Measurements from ENCODE around the gene RPUSD4. TPM values are rescaled to one million over a fixed set of nuclear protein-coding genes. Genes with fewer than 3 reads are reported as not detected.

Gene RPUSD4
- total RNA-seq, 1 donor = 36.2 TPM

GRCh38 chr11:126185259-126186024 is 26.0 kb downstream of the RPUSD4 start:
- Histone ChIP-seq H3K36me3 (ENCODE audit: insufficient read depth, low read length) (no peaks in the 10 kb centered on the region), H3K4me1 (ENCODE audit: insufficient read depth, low read length) (no peaks in the 10 kb centered on the region), H3K27me3 (ENCODE audit: insufficient read depth, low read length) (no peaks in the 10 kb centered on the region), H3K79me2 (ENCODE audit: insufficient read depth, low read length) (no peaks in the 10 kb centered on the region), H3K4me2 (ENCODE audit: insufficient read depth, low read length) (no peak overlapping the region), H3K9me3 (ENCODE audit: low read depth, low read length) (no peaks in the 10 kb centered on the region), H3K4me3 (ENCODE audit: insufficient read depth, low read length) (no peak overlapping the region), H3K27ac (ENCODE audit: low read depth, low read length) (no peak overlapping the region), H4K20me1 (ENCODE audit: insufficient read depth, low read length) (no peaks in the 10 kb centered on the region), H2AFZ (ENCODE audit: low read length) (no peak overlapping the region)
- TF ChIP-seq, protein P1, sequence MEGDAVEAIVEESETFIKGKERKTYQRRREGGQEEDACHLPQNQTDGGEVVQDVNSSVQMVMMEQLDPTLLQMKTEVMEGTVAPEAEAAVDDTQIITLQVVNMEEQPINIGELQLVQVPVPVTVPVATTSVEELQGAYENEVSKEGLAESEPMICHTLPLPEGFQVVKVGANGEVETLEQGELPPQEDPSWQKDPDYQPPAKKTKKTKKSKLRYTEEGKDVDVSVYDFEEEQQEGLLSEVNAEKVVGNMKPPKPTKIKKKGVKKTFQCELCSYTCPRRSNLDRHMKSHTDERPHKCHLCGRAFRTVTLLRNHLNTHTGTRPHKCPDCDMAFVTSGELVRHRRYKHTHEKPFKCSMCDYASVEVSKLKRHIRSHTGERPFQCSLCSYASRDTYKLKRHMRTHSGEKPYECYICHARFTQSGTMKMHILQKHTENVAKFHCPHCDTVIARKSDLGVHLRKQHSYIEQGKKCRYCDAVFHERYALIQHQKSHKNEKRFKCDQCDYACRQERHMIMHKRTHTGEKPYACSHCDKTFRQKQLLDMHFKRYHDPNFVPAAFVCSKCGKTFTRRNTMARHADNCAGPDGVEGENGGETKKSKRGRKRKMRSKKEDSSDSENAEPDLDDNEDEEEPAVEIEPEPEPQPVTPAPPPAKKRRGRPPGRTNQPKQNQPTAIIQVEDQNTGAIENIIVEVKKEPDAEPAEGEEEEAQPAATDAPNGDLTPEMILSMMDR (IDR thresholded peaks at IDR 0.05; ENCODE audit: extremely low read depth, low read depth, low read length) = no peak
- DNase-seq (ENCODE audit: insufficient read length, low spot score, missing footprints) = no peak

GRCh38 chr11:126182787-126183445 is 28.5 kb downstream of the RPUSD4 start:
- Histone ChIP-seq H3K4me3 (ENCODE audit: insufficient read depth, low read length) (no peak overlapping the region), H3K9me3 (ENCODE audit: low read depth, low read length) (no peaks in the 10 kb centered on the region), H2AFZ (ENCODE audit: low read length) (no peak overlapping the region), H3K4me1 (ENCODE audit: insufficient read depth, low read length) (no peaks in the 10 kb centered on the region), H3K27me3 (ENCODE audit: insufficient read depth, low read length) (no peaks in the 10 kb centered on the region), H3K79me2 (ENCODE audit: insufficient read depth, low read length) (no peaks in the 10 kb centered on the region), H3K4me2 (ENCODE audit: insufficient read depth, low read length) (no peak overlapping the region), H3K27ac (ENCODE audit: low read depth, low read length) (no peak overlapping the region), H4K20me1 (ENCODE audit: insufficient read depth, low read length) (no peaks in the 10 kb centered on the region), H3K36me3 (ENCODE audit: insufficient read depth, low read length) (no peaks in the 10 kb centered on the region)
- no peak for DNase-seq (ENCODE audit: insufficient read length, low spot score, missing footprints)
- TF ChIP-seq, protein P1 (IDR thresholded peaks at IDR 0.05; ENCODE audit: extremely low read depth, low read depth, low read length) = no peak

DNA sequence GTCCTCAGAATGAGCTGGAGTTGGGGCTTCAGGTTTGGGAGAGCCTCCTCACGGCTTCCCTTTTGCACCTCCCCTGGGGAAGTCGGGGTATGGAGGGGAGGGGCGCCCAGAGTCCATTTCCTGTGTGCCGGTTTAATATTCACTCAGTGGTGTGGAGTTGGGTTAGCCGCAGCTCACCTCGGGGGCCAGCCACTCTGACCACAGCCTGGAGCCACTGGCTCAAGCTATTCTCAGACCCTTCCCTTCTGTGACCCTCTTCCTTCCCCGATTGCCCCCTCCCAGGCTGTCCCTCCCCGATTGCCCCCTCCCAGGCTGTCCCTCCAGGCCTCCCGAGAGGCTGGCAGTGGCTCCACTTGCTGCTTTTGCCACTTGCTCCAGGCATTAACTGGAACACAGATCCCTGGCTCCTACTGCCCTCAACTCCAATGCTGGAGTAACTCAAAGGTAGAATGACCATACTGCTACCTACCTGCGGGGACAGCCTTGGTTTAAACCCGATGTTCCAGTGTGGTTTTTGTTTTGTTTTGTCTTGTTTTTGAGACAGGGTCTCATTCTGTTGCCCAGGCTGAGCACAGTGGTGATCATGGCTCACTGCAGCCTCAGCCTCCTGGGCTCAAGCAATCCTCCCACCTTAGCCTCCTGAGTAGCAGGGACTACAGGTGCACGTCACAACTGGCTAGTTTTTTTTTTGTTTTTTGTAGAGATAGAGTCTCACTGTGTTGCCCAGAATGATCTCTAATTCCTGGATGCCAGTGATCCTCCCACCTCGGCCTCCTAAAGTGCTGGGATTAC is 29.3 kb downstream of the RPUSD4 start:
- no peaks in the 10 kb centered on the region for H3K4me1 ChIP-seq (ENCODE audit: insufficient read depth, low read length)
- H3K27ac ChIP-seq (ENCODE audit: low read depth, low read length) = no peak overlapping the region
- H3K36me3 ChIP-seq (ENCODE audit: insufficient read depth, low read length) = no peaks in the 10 kb centered on the region
- H2AFZ ChIP-seq (ENCODE audit: low read length) = no peak overlapping the region
- no peak for DNase-seq (ENCODE audit: insufficient read length, low spot score, missing footprints)
- no peaks in the 10 kb centered on the region for H3K9me3 ChIP-seq (ENCODE audit: low read depth, low read length)
- TF ChIP-seq, protein P1 (IDR thresholded peaks at IDR 0.05; ENCODE audit: extremely low read depth, low read depth, low read length) = no peak
- no peaks in the 10 kb centered on the region for H3K79me2 ChIP-seq (ENCODE audit: insufficient read depth, low read length)
- no peaks in the 10 kb centered on the region for H3K27me3 ChIP-seq (ENCODE audit: insufficient read depth, low read length)
- H3K4me3 ChIP-seq (ENCODE audit: insufficient read depth, low read length) = no peak overlapping the region
- H4K20me1 ChIP-seq (ENCODE audit: insufficient read depth, low read length) = no peaks in the 10 kb centered on the region
- no peak overlapping the region for H3K4me2 ChIP-seq (ENCODE audit: insufficient read depth, low read length)
